Upper lobe of left lung (tissue), 4 donors: ENCODE measurements around the gene KMT2D.

Experiments
- CTCF ChIP-seq, 6 experiments: fragments of 450-650 bp in 4 of 6; fragments of 200-600 bp in 2 of 6; sonication (generic) in 2 of 6; IDR thresholded peaks; one replicate each; pipeline ENCODE4 v1.5.1; 2016 to 2019; ENCODE audit warnings: antibody characterized with exemption in 6 of 6
- EP300 ChIP-seq, 4 donors: sonication (generic); formaldehyde crosslinking; IDR thresholded peaks; one replicate each; pipeline ENCODE4 v1.5.1; 2017; ENCODE audit warnings: antibody characterized with exemption in 4 of 4, control low read depth in 2 of 4
- POLR2A ChIP-seq, 4 donors: fragments of 450-650 bp; IDR thresholded peaks; one replicate each; pipeline ENCODE4 v1.5.1; 2016 to 2017; ENCODE audit warnings: antibody characterized with exemption in 4 of 4, mild to moderate bottlenecking in 2 of 4
- POLR2AphosphoS5 ChIP-seq, 2 donors: sonication (generic); formaldehyde crosslinking; IDR thresholded peaks; one replicate each; pipeline ENCODE4 v1.5.1; 2017; ENCODE audit warnings: antibody characterized with exemption in 2 of 2

GRCh38 chr12:49109641-49110463 lies 49.3 kb upstream of the KMT2D start:
- no peak for TF ChIP-seq POLR2A (IDR thresholded peaks at IDR 0.05)
- no peak for TF ChIP-seq CTCF (IDR thresholded peaks at IDR 0.05)
- no peak for TF ChIP-seq POLR2AphosphoS5 (IDR thresholded peaks at IDR 0.05)
- TF ChIP-seq EP300 (IDR thresholded peaks at IDR 0.05) = no peak
